Measurements from ENCODE around the gene IRF9. TPM values are rescaled to one million over a fixed set of nuclear protein-coding genes. Genes with fewer than 3 reads are reported as not detected.
A peak's percentile ranks its signal among the peaks of the same experiment; 100 is the strongest.
"Not testable (repeated sequence)": the region's sequence is repeated elsewhere in the genome, so short reads cannot be mapped to it uniquely, and the experiment has no call there.

Gene IRF9
- total and polyA plus RNA-seq, 5 donors = 44.5 to 103 (median 54.1) TPM

DNA sequence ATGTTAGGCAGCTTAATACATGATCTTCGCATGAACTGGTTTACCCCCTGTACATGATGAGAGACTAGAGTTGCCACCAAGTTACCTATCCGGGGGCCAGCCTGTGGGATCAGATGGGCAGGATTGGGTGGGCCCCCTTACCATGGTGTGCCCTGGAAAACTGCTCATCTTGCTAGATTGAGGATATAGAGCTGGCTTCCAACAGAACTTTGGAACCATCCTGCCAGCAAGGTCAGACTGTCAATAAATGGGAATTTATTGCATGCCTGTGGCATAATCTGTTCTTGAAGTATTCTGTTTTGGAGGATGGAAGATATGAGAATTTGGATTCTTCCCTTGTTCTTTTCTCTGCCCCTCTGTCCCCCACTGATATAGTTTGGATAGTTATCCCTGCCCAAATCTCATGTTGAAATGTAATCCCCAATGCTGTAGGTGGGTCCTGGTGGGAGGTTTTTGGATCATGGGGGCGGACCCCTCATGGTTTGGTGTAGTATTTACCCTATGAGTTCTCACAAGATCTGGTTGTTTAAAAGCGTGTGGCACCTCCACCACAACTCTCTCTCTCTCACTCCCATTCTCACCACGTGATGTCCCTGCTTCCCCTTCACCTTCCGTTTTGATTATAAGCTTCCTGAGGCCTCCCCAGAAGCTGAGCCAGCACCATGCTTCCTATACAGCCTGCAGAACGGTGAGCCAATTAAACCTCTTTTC, 37.9 kb downstream of the IRF9 start:
- DNase-seq (no peak), ATAC-seq (no peak)
- intact Hi-C loops (cut with DNase I) = no loop called here
- Histone ChIP-seq H3K4me3 (ENCODE audit: low read length) (no peak overlapping the region), H3K27ac (ENCODE audit: low read length) (no peak overlapping the region), H3K27me3 (ENCODE audit: control insufficient read depth, insufficient read depth) (no peaks in the 10 kb centered on the region), H3K9me3 (ENCODE audit: control insufficient read depth, low read length) (no peaks in the 10 kb centered on the region), H3K4me1 (ENCODE audit: control insufficient read depth, insufficient read depth, low read length) (no peaks in the 10 kb centered on the region)
- WGBS = 84% methylated on average over 7 of the region's 7 CpGs

DNA sequence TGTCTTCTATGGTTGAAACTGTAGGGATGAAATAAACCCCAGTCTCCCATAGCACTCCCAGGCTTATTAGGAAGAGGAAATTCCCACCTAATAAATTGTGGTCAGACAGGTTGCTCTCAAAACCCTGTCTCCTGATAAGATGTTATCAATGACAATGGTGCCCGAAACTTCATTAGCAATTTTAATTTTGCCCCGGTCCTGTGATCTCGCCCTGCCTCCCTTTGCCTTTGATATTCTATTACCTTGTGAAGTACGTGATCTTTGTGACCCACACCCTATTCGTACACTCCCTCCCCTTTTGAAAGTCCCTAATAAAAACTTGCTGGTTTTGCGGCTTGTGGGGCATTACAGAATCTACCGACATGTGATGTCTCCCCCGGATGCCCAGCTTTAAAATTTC, 41.5 kb downstream of the IRF9 start:
- H3K4me1 ChIP-seq (ENCODE audit: control insufficient read depth, insufficient read depth, low read length); ATAC-seq; H3K27me3 ChIP-seq (ENCODE audit: control insufficient read depth, insufficient read depth); intact Hi-C loops (cut with DNase I); H3K4me3 ChIP-seq (ENCODE audit: low read length); H3K9me3 ChIP-seq (ENCODE audit: control insufficient read depth, low read length); DNase-seq; H3K27ac ChIP-seq (ENCODE audit: low read length): not testable (repeated sequence)
- WGBS = 91% methylated on average over 8 of the region's 8 CpGs

DNA sequence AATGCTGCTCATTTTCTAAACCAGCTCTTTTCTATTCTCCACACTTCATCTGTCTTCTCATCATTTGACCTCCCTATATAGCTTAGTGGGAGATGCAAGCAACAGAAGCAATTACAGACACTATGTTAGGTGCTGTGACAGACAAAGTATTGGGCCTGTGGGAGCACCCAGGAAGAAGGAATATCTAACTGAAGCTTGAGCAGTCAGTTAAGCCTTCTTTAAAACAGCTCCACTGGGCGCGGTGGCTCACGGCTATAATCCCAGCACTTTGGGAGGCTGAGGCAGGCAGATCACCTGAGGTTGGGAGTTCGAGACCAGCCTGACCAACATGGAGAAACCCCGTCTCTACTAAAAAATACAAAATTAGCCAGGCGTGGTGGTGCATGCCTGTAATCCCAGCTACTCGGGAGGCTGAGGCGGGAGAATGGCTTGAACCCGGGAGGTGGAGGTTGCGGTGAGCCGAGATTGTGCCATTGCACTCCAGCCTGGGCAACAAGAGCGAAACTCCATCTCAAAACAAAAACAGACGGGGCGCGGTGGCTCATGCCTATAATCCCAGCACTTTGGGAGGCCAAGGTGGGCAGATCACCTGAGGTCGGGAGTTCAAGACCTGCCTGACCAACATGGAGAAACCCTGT, 42.3 kb downstream of the IRF9 start:
- intact Hi-C loops (cut with DNase I); ATAC-seq; H3K27me3 ChIP-seq (ENCODE audit: control insufficient read depth, insufficient read depth); H3K4me3 ChIP-seq (ENCODE audit: low read length); H3K4me1 ChIP-seq (ENCODE audit: control insufficient read depth, insufficient read depth, low read length); DNase-seq; H3K9me3 ChIP-seq (ENCODE audit: control insufficient read depth, low read length); H3K27ac ChIP-seq (ENCODE audit: low read length): not testable (repeated sequence)
- 98% methylated on average over 16 of the region's 16 CpGs for WGBS

DNA sequence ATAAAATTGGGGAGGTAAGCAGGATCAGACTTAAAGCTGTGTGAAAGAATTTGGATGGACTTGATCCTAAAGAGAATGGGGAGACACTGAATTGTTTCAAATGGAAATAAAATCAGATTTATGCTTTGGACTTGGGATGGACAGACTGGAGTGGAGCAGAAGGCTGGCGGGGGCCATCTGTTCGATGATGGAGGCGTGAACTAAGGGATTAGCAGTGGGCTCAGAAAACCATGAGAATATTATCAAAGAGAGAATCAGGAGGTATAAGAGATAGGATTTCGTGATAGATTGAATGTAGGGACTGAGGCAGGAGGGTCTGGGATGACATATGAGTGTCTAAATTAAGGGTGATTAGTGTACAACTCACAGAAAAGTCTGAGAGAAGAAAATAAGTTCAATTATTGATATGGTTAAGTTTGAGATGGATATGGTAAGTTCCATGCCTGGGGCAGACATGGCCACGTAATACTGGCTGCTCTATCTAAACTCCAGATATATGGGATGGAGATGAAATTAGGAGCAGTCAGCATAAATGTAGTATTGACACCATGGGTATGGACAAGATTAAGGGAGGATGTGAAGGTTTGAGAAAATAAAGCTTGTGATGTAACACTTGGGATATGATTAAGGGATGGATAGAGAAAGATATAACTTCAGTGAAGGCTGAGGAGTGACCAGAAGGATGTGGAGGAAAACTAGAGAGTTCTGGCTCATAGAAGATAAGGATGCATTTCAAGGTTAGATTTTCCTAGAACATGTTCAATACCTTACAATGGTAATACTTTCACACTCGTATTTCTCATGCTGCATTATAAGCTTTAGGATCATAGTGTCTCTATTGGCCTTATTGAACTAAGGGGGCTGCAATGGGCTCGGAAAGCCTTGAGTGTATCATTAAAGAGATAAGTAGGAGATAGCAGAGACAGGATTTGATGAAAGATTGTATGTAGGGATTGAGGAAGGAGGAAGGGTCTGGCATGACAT, 43.4 kb downstream of the IRF9 start:
- no peak for DNase-seq
- H3K27me3 ChIP-seq (ENCODE audit: control insufficient read depth, insufficient read depth) = no peaks in the 10 kb centered on the region
- intact Hi-C loops (cut with DNase I) = no loop called here
- H3K9me3 ChIP-seq (ENCODE audit: control insufficient read depth, low read length) = no peaks in the 10 kb centered on the region
- WGBS = 94% methylated on average over 7 of the region's 7 CpGs
- H3K4me1 ChIP-seq (ENCODE audit: control insufficient read depth, insufficient read depth, low read length) = no peaks in the 10 kb centered on the region
- no peak for ATAC-seq
- H3K4me3 ChIP-seq (ENCODE audit: low read length) = no peak overlapping the region
- no peak overlapping the region for H3K27ac ChIP-seq (ENCODE audit: low read length)

DNA sequence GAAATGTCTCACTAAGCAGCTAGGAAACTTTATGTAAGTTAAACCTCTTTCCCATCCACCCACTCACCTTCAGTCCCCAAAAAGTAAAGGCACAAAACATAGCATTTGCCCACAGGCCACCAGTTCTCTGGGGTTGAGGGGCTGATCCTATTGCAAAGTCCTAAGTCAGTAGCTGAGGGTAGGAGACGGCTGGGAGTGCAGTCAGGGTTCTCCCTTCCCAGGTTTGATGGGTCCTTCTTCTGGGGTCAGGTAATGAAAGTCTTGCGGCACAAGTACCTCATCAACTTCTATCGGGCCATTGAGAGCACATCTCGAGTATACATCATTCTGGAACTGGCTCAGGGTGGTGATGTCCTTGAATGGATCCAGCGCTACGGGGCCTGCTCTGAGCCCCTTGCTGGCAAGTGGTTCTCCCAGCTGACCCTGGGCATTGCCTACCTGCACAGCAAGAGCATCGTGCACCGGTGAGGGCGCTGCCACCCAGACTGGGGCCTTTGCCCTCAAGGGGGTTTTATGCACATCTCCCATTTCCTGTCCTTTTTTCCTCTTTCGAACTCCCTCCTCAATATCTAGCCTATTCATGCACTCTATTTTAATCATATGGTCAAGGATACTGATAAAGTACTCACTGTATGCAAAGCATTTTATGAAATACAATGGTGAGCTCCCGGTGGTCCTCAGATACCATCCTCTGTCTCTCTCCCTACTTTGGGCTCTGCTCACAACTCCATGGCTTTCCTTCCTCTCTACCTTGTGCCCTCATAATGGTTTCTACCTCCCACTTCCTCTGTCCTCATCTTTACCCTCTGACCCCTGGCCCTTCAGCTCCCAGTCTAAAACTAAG, 45.4 kb downstream of the IRF9 start:
- DNase-seq (no peak), ATAC-seq (no peak)
- Histone ChIP-seq H3K4me1 (ENCODE audit: control insufficient read depth, insufficient read depth, low read length) (no peaks in the 10 kb centered on the region), H3K27ac (ENCODE audit: low read length) (no peak overlapping the region), H3K9me3 (ENCODE audit: control insufficient read depth, low read length) (no peaks in the 10 kb centered on the region), H3K27me3 (ENCODE audit: control insufficient read depth, insufficient read depth) (no peaks in the 10 kb centered on the region), H3K4me3 (ENCODE audit: low read length) (no peak overlapping the region)
- intact Hi-C loops (cut with DNase I) = no loop called here
- WGBS = 95% methylated on average over 11 of the region's 11 CpGs

DNA sequence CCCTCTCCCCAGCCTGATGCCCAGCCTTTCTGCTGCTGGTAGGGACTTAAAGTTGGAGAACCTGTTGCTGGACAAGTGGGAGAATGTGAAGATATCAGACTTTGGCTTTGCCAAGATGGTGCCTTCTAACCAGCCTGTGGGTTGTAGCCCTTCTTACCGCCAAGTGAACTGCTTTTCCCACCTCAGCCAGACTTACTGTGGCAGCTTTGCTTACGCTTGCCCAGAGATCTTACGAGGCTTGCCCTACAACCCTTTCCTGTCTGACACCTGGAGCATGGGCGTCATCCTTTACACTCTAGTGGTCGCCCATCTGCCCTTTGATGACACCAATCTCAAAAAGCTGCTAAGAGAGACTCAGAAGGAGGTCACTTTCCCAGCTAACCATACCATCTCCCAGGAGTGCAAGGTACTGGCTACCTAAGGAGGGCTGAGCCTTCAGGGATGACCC, 46.1 kb downstream of the IRF9 start:
- no peaks in the 10 kb centered on the region for H3K9me3 ChIP-seq (ENCODE audit: control insufficient read depth, low read length)
- 94% methylated on average over 5 of the region's 5 CpGs for WGBS
- H3K4me1 ChIP-seq (ENCODE audit: control insufficient read depth, insufficient read depth, low read length) = no peaks in the 10 kb centered on the region
- DNase-seq = no peak
- no peaks in the 10 kb centered on the region for H3K27me3 ChIP-seq (ENCODE audit: control insufficient read depth, insufficient read depth)
- no peak for ATAC-seq
- H3K4me3 ChIP-seq (ENCODE audit: low read length) = no peak overlapping the region
- intact Hi-C loops (cut with DNase I) = no loop called here
- H3K27ac ChIP-seq (ENCODE audit: low read length) = no peak overlapping the region

DNA sequence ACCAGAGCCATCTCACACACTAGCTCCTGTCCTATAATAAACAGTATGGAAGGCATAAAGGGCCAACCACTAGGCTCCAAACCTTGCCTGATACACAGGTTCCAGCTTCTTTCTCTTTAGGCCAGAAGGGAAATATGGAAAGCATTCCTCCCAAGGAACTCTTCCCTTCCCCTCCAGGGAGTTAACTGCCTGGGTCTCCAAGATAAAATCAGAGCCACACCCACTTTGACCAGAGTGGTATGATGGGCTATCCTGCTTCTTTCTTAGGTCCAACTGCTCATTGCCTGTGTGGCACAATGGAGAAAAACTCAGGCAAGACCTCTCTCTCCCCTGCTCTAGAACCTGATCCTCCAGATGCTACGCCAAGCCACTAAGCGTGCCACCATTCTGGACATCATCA, 46.6 kb downstream of the IRF9 start:
- intact Hi-C loops (cut with DNase I) = no loop called here
- H3K27ac ChIP-seq (ENCODE audit: low read length) = no peak overlapping the region
- H3K4me3 ChIP-seq (ENCODE audit: low read length) = no peak overlapping the region
- no peaks in the 10 kb centered on the region for H3K4me1 ChIP-seq (ENCODE audit: control insufficient read depth, insufficient read depth, low read length)
- no peak for ATAC-seq
- WGBS = 99% methylated on average over 2 of the region's 2 CpGs
- no peaks in the 10 kb centered on the region for H3K9me3 ChIP-seq (ENCODE audit: control insufficient read depth, low read length)
- no peaks in the 10 kb centered on the region for H3K27me3 ChIP-seq (ENCODE audit: control insufficient read depth, insufficient read depth)
- no peak for DNase-seq

DNA sequence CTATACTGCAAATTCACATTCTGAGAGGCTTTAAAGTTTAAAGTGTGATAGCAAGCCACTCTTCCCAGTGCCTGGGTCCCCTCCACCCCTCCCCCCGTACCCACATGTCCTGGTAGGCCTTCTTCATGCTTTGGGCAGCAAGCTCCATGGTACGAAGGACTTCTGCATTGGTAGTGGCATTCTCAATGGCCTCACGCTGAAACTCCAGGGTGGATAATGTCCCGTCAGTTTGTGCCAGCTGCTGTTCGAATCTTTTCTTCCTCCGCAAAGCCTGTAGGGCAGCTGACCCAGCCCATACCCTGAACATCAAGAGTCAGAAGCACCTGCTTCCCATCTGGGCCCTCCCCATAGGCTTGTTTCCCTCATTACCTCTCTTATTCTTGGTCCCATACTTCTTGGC, 50.2 kb downstream of the IRF9 start:
- peaks cover 2% of the 10 kb centered on the region for H3K4me1 ChIP-seq (ENCODE audit: control insufficient read depth, insufficient read depth, low read length)
- 91% methylated on average over 6 of the region's 6 CpGs for WGBS
- H3K9me3 ChIP-seq (ENCODE audit: control insufficient read depth, low read length) = no peaks in the 10 kb centered on the region
- ATAC-seq (no peak), DNase-seq (no peak)
- H3K27ac ChIP-seq (ENCODE audit: low read length) = no peak overlapping the region
- intact Hi-C loops (cut with DNase I) = no loop called here
- no peaks in the 10 kb centered on the region for H3K27me3 ChIP-seq (ENCODE audit: control insufficient read depth, insufficient read depth)
- H3K4me3 ChIP-seq (ENCODE audit: low read length) = no peak overlapping the region

DNA sequence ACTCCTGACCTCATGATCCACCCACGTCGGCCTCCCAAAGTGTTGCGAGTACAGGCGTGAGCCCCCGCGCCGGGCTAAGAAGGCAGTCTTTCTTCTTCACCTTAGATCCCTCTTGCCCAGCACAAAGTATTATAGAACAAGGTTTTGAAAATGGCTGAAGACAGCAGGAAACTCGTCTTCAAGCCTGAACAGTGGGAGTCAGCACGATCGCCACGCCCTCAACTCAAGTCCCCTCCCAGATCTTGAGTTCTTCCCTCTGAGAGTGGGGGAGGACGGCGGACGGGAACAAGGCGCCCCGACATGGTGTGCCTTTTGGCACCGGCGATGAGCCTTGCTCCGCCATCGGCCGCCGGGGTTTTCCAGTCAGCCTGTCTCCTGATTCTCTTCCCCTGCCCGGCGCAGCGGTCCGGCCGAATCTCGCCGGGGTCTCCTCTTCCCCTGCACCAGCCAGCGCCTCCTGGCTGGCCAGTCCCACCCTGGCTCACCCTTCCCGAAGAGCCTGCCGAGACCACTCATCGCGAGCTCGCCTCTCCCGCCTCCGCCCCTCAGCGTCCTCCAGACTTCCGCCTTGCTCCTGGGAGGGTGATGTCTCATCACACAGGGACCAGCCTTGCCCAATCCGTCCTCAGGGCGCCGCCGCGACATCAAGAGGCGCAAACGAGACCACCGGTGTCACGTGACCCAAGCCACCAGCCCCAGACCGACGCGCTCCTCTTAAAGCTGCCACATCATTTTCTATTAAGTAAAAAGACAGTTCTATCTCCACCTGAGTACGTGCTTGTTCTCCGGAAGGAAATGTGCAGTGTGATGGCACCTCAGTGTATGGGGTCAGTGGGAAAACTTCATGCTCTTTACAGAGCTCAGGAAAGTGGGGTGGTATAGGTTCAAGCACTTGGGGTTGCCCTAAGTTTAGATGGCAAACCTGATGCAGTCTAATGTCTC, 52.1 kb downstream of the IRF9 start, which contains the start of gene CHMP4A:
TSS of gene CHMP4A (minus strand) at position 565 of the 942 bp plus-strand sequence. CDS start at position 516, 49 bp downstream.
- Histone ChIP-seq H3K27ac (ENCODE audit: low read length) (peak within 1 kb of the TSS; percentile 99), H3K9me3 (ENCODE audit: control insufficient read depth, low read length) (no peaks in the 10 kb centered on the region), H3K4me1 (ENCODE audit: control insufficient read depth, insufficient read depth, low read length) (peaks cover 2% of the 10 kb centered on the region), H3K4me3 (ENCODE audit: low read length) (peak within 1 kb of the TSS; percentile 61), H3K27me3 (ENCODE audit: control insufficient read depth, insufficient read depth) (no peaks in the 10 kb centered on the region)
- ATAC-seq = peak; percentile 95
- DNase-seq = peak; percentile 98 to 99 (median 99)
- intact Hi-C loops (cut with DNase I) = no loop called here
- WGBS = under 1% methylated on average over 53 of the region's 53 CpGs

Data from right cardiac atrium (tissue), 5 donors.